ENCODE measurements around the gene NUP62.

DNA sequence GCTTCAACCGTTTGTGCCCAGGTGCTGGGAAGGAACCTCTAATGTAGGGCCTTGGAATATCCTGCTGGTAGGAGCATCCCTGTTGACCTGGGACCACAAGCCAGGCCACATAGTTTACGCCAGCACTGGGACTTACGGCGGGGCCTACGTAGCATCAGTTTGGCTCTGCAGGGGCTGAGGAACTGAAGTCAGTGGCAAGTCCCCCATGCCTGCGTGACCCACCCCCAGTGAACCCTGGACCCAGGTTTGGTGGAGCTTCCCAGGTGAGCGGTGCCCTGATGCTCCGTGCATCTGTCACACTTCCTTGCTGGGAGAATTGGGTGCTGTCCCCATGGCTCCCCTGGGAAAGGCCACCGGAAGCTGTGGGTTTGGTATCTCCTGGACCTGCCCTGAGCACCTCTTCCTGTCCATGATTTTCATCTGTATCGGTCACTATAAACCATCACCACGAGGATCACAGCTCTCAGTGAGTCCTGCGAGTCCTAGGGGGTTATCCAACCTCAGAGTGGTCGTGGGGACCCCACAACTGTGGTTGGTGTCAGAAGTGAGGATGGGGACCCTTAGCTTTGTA, 21.7 kb upstream of the NUP62 start:
- TF ChIP-seq, protein P1, sequence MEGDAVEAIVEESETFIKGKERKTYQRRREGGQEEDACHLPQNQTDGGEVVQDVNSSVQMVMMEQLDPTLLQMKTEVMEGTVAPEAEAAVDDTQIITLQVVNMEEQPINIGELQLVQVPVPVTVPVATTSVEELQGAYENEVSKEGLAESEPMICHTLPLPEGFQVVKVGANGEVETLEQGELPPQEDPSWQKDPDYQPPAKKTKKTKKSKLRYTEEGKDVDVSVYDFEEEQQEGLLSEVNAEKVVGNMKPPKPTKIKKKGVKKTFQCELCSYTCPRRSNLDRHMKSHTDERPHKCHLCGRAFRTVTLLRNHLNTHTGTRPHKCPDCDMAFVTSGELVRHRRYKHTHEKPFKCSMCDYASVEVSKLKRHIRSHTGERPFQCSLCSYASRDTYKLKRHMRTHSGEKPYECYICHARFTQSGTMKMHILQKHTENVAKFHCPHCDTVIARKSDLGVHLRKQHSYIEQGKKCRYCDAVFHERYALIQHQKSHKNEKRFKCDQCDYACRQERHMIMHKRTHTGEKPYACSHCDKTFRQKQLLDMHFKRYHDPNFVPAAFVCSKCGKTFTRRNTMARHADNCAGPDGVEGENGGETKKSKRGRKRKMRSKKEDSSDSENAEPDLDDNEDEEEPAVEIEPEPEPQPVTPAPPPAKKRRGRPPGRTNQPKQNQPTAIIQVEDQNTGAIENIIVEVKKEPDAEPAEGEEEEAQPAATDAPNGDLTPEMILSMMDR (IDR thresholded peaks at IDR 0.05) = no peak
- TF ChIP-seq POLR2AphosphoS5 (IDR thresholded peaks at IDR 0.05; ENCODE audit: low read depth, low read length) = no peak

Measured in Panc1 (cell line).